NCI-H1436 treated with DMSO at 0.1 percent for 48 hours (cell line): Measurements from ENCODE around the gene C2orf42.
A peak's percentile ranks its signal among the peaks of the same experiment; 100 is the strongest.
"Not testable (repeated sequence)": the region's sequence is repeated elsewhere in the genome, so short reads cannot be mapped to it uniquely, and the experiment has no call there.

Source experiments
- DNase-seq: peaks from one replicate; lab custom pipeline; 2025; lab: John Stamatoyannopoulos, UW

The C2orf42 gene

DNA sequence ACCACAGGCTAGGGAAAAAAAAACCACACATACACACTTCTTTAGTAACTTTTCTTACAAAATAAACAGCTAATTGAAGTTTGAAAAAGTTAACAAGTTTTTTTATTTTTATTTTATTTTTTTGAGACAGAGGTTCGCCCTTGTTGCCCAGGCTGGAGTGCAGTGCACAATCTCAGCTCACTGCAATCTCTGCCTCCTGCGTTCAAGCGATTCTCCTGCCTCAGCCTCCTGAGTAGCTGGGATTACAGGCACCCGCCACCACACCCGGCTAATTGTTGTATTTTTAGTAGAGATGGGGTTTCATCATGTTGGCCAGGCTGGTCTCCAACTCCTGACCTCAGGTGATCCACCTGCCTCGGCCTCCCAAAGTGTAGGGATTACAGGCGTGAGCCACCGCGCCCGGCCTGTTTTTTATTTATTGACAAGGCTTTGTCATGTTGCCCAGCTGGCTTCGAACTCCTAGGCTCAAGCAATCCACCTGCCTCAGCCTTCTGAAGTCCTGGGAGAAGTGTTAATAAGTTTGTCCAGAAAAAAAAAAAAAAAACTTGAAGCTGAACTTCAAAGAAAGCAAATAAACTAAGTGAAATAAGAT lies 21.1 kb downstream of the C2orf42 start:
- DNase-seq: not testable (repeated sequence)

- DNase-seq: no peak
Observed at GRCh38 chr2:70161069-70161534, 29.7 kb downstream of the C2orf42 start.

GRCh38 chr2:70160545-70160944 lies 30.3 kb downstream of the C2orf42 start:
- no peak for DNase-seq

- not testable (repeated sequence) for DNase-seq
Observed at GRCh38 chr2:70149130-70149686, 41.6 kb downstream of the C2orf42 start.

GRCh38 chr2:70148211-70148760 lies 42.5 kb downstream of the C2orf42 start:
- DNase-seq: not testable (repeated sequence)

GRCh38 chr2:70145851-70146739 lies 44.7 kb downstream of the C2orf42 start:
- no peak for DNase-seq

DNA sequence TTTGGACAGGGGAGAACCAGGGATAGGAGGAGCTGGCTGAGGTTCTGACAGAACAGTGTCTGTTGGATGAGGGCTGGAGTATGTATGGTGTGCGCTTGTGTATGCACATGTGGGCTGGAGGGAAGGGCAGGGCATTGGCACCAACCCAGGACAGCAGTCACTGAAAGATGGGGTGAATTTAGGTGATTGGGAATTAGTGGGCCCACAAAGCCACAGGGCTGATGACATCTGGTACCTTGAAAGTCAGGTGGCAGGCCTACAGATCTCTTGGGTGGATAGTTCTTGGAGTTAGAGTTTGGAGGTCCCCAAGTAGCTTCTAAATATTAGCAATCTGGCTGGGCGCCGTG lies 45.7 kb downstream of the C2orf42 start:
- no peak for DNase-seq

- no peak for DNase-seq
Observed at GRCh38 chr2:70144443-70145143, 46.2 kb downstream of the C2orf42 start.

DNA sequence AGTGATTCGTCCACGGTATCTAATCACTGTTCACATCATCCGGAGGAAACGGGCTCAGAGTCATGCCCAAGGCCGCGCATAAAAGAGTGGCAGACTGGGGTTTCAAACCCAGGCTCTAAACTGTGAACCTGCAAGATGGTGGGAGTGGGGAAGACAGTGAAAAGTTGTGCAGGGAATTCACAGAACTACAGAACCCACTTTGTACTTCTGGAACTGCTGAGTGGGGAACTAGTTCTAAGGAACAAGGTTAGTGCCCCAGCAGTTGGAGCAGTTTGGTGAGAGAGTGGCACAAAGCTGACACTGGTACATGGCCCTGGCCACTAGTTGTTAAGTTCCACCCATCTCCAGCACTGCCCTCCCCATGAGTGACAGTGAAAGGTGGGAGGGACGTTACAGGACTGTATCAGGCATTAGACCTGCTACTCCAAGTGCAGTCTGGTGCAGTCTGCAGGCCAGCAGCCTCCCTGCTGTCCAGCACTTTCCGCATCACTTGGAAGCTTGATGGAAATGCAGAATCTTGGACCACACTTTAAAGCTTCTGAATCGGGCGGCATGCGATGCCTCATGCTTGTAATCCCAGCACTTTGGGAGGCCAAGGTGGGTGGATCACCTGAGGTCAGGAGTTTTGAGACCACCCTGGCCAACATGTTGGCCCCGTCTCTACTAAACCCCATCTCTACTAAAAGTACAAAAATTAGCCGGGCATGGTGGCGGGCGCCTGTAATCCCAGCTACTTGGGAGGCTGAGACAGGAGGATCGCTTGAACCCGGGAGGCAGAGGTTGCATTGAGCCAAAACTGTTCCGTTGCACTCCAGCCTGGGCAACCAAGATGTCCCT lies 47.3 kb downstream of the C2orf42 start:
- no peak for DNase-seq

DNA sequence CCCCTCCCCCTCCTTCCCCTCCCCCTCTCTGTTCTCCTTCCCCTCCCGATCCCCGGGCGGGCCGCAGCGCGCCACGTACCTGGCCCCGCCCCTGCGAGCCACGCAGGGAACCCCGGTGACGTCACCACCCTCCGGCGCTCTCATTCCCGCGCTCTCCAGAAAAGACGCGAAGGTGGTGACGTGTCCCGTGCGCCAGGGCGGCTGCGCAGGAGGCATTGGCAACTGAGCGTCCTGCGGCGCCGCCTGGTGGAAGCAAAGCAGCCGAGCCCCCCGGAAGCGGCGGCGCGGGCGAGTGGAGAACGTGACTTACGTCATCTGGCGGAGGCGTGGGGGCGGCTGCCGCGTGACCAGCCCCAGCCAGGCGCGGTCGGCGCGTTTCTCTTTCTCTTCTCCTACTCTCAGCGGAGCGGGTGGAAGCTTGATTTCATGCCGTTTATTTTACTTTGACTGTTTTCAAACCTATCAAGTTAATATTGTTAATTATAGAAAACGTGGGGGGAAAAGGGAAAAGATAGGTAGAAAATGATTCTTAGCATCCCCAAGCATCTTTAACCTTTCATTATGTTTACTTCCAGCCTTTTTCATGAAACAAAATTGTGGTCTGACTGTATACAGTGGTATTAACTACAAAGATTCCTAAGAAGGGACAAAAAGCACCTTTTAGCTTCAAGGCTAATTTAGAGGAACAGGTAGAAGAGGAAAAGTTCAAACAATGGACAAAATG lies 48.1 kb downstream of the C2orf42 start:
- peak; percentile 96 for DNase-seq

GRCh38 chr2:70141902-70142589 lies 48.8 kb downstream of the C2orf42 start:
- no peak for DNase-seq

DNA sequence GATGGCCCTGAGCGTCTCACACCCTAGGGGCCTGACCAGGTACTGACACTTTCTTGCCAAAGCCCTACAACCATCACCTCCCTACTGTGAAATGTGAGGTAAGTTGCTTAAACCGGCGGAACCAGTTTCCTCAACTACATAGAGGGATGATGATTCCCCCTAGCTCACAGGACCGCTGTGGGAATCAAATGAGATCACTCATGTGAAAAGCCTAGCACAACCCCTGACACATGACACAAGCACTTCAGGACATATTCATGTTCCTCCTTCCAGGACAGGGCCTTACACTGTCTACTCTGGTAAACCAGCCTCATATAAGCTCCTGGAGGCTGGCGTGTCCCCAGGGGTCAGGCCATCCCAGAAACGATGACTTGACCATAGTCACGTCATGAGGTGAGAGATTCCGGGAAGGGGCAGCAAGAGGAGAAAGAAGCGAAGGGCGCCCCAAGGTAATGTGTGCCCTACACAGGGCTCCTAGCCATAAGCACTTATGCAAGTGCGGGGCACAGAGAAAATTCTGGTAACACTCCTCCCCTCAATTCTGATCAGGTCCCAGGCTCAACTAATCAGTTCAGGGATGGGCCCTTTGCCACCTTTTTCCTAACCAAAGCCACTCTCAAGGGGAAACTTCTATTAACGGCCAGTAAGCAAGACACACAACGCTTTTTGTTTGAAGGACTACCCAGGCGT lies 49.5 kb downstream of the C2orf42 start:
- no peak for DNase-seq

GRCh38 chr2:70140791-70141211 lies 50.0 kb downstream of the C2orf42 start:
- no peak for DNase-seq

DNA sequence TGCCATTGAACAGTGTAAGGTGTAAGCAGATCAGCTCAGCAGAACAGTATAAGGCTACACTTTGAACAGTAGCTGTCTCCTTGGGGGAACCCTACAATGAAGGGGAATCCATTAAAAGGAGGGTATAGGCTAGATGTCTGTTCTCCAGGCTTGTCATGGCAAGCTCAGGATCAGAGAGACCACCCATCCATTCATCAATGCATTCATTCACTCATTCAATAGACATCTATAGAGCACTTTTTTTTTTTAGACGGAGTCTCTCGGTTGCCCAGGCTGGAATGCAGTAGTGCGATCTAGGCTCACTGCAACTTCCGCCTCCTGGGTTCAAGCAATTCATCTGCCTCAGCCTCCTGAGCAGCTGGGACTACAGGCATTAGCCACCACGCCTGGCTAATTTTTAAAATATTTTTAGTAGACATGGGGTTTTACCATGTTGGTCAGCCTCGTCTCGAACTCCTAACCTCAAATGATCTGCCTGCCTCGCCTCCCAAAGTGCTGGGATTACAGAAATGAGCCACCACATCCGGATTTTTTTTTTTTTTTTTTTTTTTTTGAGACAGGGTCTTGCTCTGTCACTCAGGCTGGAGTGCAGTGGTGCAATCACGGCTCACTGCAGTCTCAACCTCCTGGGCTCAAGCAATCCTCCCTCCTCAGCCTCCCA lies 56.4 kb downstream of the C2orf42 start:
- not testable (repeated sequence) for DNase-seq

DNA sequence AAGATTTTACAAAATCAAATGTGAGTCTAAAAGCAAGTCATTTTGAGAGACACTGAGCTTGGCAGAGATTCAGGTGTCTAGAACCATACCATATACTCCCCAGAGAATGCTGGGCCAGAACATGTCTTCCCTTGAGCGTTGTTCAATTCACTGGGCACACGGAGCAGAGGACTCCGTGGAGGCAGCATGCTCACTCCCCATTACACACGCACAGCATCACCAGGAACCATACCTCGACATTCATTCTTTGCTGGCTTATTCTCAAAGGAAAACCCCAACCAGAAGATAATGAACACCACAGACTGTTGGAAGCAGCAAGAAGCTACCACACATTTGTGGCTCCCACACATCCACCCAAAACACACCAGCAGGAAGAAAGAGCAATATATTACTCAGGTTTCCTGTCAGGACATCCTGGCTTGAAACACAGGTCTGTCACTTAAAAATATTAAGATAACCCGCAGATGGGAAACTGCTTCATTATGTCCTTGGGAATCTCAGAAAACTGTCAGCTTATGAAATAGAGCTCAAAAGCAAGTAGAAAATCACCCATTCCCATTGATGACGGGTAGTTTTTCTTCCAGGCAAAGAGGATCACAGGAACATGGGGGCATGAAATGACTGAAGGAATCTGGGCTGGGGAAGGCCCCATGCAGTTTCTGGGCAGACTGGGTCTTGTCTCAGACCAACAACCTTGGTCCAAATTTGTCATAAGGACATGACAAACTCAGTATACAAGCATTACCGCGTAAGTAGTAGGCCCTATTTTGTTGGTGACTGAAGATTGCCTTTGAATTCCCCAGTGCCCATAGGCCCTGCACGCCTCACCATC lies 57.1 kb downstream of the C2orf42 start:
- DNase-seq: peak; percentile 61

DNA sequence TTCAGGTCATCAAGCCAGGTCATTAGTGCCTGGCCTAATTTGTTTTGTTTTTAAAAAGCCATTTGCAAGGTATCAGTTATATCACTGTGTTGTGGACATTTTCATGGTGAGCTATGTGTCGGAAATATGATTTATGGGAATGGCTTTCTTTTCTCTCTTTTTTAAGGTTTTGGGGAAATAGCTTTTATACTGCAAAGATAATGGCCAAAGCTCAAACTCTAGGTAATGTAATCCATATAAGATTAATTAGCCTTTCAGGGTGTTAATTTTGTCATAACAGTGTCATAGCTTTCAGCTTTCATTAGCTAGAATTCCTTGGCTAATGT lies 57.7 kb downstream of the C2orf42 start:
- DNase-seq: no peak

GRCh38 chr2:70132244-70133126 lies 58.3 kb downstream of the C2orf42 start:
- peak; percentile 92 for DNase-seq
